IMR-90 (cell line): ENCODE results near the gene CEBPA. TPM values are rescaled to one million over a fixed set of nuclear protein-coding genes. Genes with fewer than 3 reads are reported as not detected.

Source experiments
- ATAC-seq: fragments of 200-7000 bp; cut with Tn5 transposase; 2 replicates; pipeline ENCODE4 v1.9.1; 2020; ENCODE audit warnings: low read depth, mild to moderate bottlenecking, moderate library complexity
- BruUV-seq: library from RNA; stranded (reverse); fragments of 400-500 nt; replicated peaks from 2 replicates; lab custom pipeline; 2021; lab: Mats Ljungman, UMichigan
- CTCF ChIA-PET: fragments of 300-600 bp; formaldehyde crosslinking; extraction: SDS; loops from one replicate; lab custom pipeline; 2021; ENCODE audit warnings: antibody characterized with exemption; lab: Yijun Ruan, JAX
- POLR2A ChIA-PET: fragments of 300-600 bp; sonication (Branson Sonifier 250); formaldehyde crosslinking; loops from one replicate; lab custom pipeline; 2022; ENCODE audit warnings: antibody characterized with exemption; ENCODE audit not compliant: unreplicated experiment; lab: Charles Lee
- DNase-seq: peaks from one replicate; pipeline ENCODE4 v3.0.0; 2013
- H2AFZ ChIP-seq: replicated peaks from 2 replicates; pipeline ENCODE3; 2013; ENCODE audit warnings: low read length, mild to moderate bottlenecking; ENCODE audit not compliant: poor library complexity
- H2AK5ac ChIP-seq: 2 replicates; pipeline ENCODE4 v1.6.1; 2013; ENCODE audit warnings: low read depth, low read length, inconsistent platforms
- H2AK9ac ChIP-seq: replicated peaks from 2 replicates; pipeline ENCODE3; 2013; ENCODE audit warnings: mild to moderate bottlenecking, low read depth, low read length, moderate library complexity; ENCODE audit not compliant: poor library complexity
- H2BK120ac ChIP-seq: 2 replicates; pipeline ENCODE4 v1.6.1; 2013; ENCODE audit warnings: low read depth, low read length, inconsistent platforms
- H2BK15ac ChIP-seq: 3 replicates; pipeline ENCODE4 v1.6.1; 2013; ENCODE audit warnings: low read depth, low read length, inconsistent platforms
- H2BK20ac ChIP-seq: 2 replicates; pipeline ENCODE4 v1.6.1; 2013; ENCODE audit warnings: low read depth, mild to moderate bottlenecking, inconsistent platforms, low read length, moderate library complexity
- H2BK5ac ChIP-seq: 2 replicates; pipeline ENCODE4 v1.6.1; 2013; ENCODE audit warnings: mild to moderate bottlenecking, low read depth, low read length, inconsistent platforms; ENCODE audit not compliant: poor library complexity, severe bottlenecking
- H3K14ac ChIP-seq: replicated peaks from 2 replicates; pipeline ENCODE4 v1.6.1; 2013; ENCODE audit warnings: low read depth, low read length, inconsistent platforms
- H3K18ac ChIP-seq: 2 replicates; pipeline ENCODE4 v1.6.1; 2013; ENCODE audit warnings: low read depth, low read length, control low read depth
- H3K23ac ChIP-seq: 2 replicates; pipeline ENCODE4 v1.6.1; 2013; ENCODE audit warnings: low read depth, low read length, inconsistent platforms
- H3K27ac ChIP-seq: 2 replicates; pipeline ENCODE4 v1.5.1; 2013; ENCODE audit warnings: mild to moderate bottlenecking, control low read depth, low read length; ENCODE audit not compliant: insufficient read depth
- H3K27me3 ChIP-seq: 2 replicates; pipeline ENCODE4 v1.6.1; 2013; ENCODE audit warnings: low read length; ENCODE audit not compliant: control insufficient read depth, insufficient read depth
- H3K36me3 ChIP-seq: 2 replicates; pipeline ENCODE4 v1.6.1; 2013; ENCODE audit warnings: low read length, mixed read lengths; ENCODE audit not compliant: control insufficient read depth, insufficient read depth
- H3K4ac ChIP-seq: 2 replicates; pipeline ENCODE4 v1.6.1; 2013; ENCODE audit warnings: low read depth, low read length, inconsistent platforms
- H3K4me1 ChIP-seq: 2 replicates; pipeline ENCODE4 v1.6.1; 2013; ENCODE audit warnings: low read length, mixed read lengths; ENCODE audit not compliant: control insufficient read depth, insufficient read depth
- H3K4me2 ChIP-seq: 2 replicates; pipeline ENCODE4 v1.6.1; 2013; ENCODE audit warnings: low read depth, mild to moderate bottlenecking, control low read depth, low read length, moderate library complexity
- H3K4me3 ChIP-seq: 2 replicates; pipeline ENCODE4 v1.5.1; 2013; ENCODE audit warnings: low read depth, mild to moderate bottlenecking, control low read depth, low read length, moderate library complexity; ENCODE audit not compliant: insufficient read depth
- H3K56ac ChIP-seq: 2 replicates; pipeline ENCODE4 v1.6.1; 2013; ENCODE audit warnings: low read length, inconsistent platforms; ENCODE audit not compliant: insufficient read depth; ENCODE audit errors: extremely low read depth
- H3K79me1 ChIP-seq, 2 experiments: 2 replicates each; pipeline ENCODE4 v1.6.1; 2013; ENCODE audit warnings: low read length in 2 of 2, inconsistent platforms in 1 of 2, low read depth in 1 of 2
- H3K9ac ChIP-seq: 2 replicates; pipeline ENCODE4 v1.6.1; 2013; ENCODE audit warnings: low read depth, low read length, control low read depth
- H3K9me1 ChIP-seq: 2 replicates; pipeline ENCODE4 v1.6.1; 2013; ENCODE audit warnings: low read length, inconsistent platforms; ENCODE audit not compliant: insufficient read depth
- H3K9me3 ChIP-seq: 2 replicates; pipeline ENCODE4 v1.6.1; 2013; ENCODE audit warnings: low read length; ENCODE audit not compliant: control insufficient read depth, insufficient read depth
- H4K20me1 ChIP-seq: 2 replicates; pipeline ENCODE4 v1.6.1; 2013; ENCODE audit warnings: low read length, inconsistent platforms; ENCODE audit not compliant: insufficient read depth
- H4K5ac ChIP-seq: 2 replicates; pipeline ENCODE4 v1.6.1; 2013; ENCODE audit warnings: mild to moderate bottlenecking, low read depth, low read length, control low read depth
- H4K8ac ChIP-seq, 2 experiments: 2 replicates each; pipeline ENCODE4 v1.6.1; 2013; ENCODE audit warnings: low read depth in 2 of 2, low read length in 2 of 2, control low read depth in 1 of 2, inconsistent platforms in 1 of 2
- H4K91ac ChIP-seq: 2 replicates; pipeline ENCODE4 v1.6.1; 2013; ENCODE audit warnings: low read depth, low read length, inconsistent platforms; ENCODE audit not compliant: insufficient read depth
- BHLHE40 ChIP-seq: fragments of 150-350 bp; IDR thresholded peaks from 2 replicates; pipeline ENCODE4 v1.6.1; 2016; ENCODE audit warnings: mild to moderate bottlenecking, low read depth, low read length
- CHD1 ChIP-seq: IDR thresholded peaks from 2 replicates; pipeline ENCODE4 v1.6.1; 2012; ENCODE audit warnings: low read depth, low read length, improper control_type of control experiment
- CTCF ChIP-seq: conservative IDR thresholded peaks from 2 replicates; pipeline ENCODE4 v1.5.1; 2012; ENCODE audit warnings: mild to moderate bottlenecking, low read depth, low read length, improper control_type of control experiment
- ELK1 ChIP-seq: fragments of 150-350 bp; IDR thresholded peaks from 2 replicates; pipeline ENCODE4 v1.6.1; 2016; ENCODE audit warnings: low read depth, mild to moderate bottlenecking, low read length, moderate library complexity, borderline replicate concordance
- FOS ChIP-seq: fragments of 150-350 bp; IDR thresholded peaks from 2 replicates; pipeline ENCODE4 v1.6.1; 2016; ENCODE audit warnings: low read depth, low read length
- MAFK ChIP-seq: IDR thresholded peaks from 2 replicates; pipeline ENCODE4 v1.6.1; 2012; ENCODE audit warnings: low read depth, low read length, improper control_type of control experiment
- MAZ ChIP-seq: IDR thresholded peaks from 2 replicates; pipeline ENCODE4 v1.6.1; 2012; ENCODE audit warnings: low read depth, mild to moderate bottlenecking, low read length, improper control_type of control experiment, moderate library complexity, borderline replicate concordance
- MXI1 ChIP-seq: IDR thresholded peaks from 2 replicates; pipeline ENCODE4 v1.6.1; 2012; ENCODE audit warnings: low read depth, mild to moderate bottlenecking, low read length, moderate library complexity, borderline replicate concordance
- NFE2L2 ChIP-seq: fragments of 150-350 bp; IDR thresholded peaks from 2 replicates; pipeline ENCODE4 v1.6.1; 2016; ENCODE audit warnings: low read depth, mild to moderate bottlenecking, low read length
- POLR2A ChIP-seq: IDR thresholded peaks from 2 replicates; pipeline ENCODE4 v1.6.1; 2012; ENCODE audit warnings: mild to moderate bottlenecking, low read depth, low read length
- RAD21 ChIP-seq: IDR thresholded peaks from 2 replicates; pipeline ENCODE4 v1.6.1; 2012; ENCODE audit warnings: low read length, improper control_type of control experiment
- RCOR1 ChIP-seq: IDR thresholded peaks from 2 replicates; pipeline ENCODE4 v1.6.1; 2012; ENCODE audit warnings: mild to moderate bottlenecking, low read length, improper control_type of control experiment; ENCODE audit not compliant: insufficient replicate concordance
- RFX5 ChIP-seq: IDR thresholded peaks from 2 replicates; pipeline ENCODE4 v1.8.0; 2012; ENCODE audit warnings: low read depth, mild to moderate bottlenecking, low read length, moderate library complexity
- SMC3 ChIP-seq: fragments of 150-350 bp; IDR thresholded peaks from 2 replicates; pipeline ENCODE4 v1.6.1; 2016; ENCODE audit warnings: low read depth, mild to moderate bottlenecking, antibody characterized with exemption, low read length, moderate library complexity
- USF2 ChIP-seq: fragments of 150-350 bp; IDR thresholded peaks from 2 replicates; pipeline ENCODE4 v1.6.1; 2017; ENCODE audit warnings: mild to moderate bottlenecking, antibody characterized with exemption, low read length, low read depth
- WGBS, 2 experiments: methylation state at CpG; one replicate each; pipeline versions ENCODE4 v1.1.5 to v1.1.7; 2013; ENCODE audit warnings: missing lambda C conversion rate in 2 of 2; ENCODE audit not compliant: insufficient read length in 1 of 2; ENCODE audit errors: extremely low coverage in 2 of 2; 5-methylcytosine and 5-hydroxymethylcytosine counted together
- dilution Hi-C: fragments of 300-500 bp; cut with HindIII; formaldehyde crosslinking; loops from one replicate; pipeline ENCODE4 v1.14.3; 2018; ENCODE audit warnings: low sequenced_read_pairs; ENCODE audit not compliant: unreplicated experiment
- in situ Hi-C: fragments of 300-500 bp; cut with MboI; formaldehyde crosslinking; loops from 3 replicates; pipeline ENCODE4 v1.14.3; 2019; ENCODE audit warnings: low sequenced_read_pairs, inconsistent platforms, mixed read lengths
- intact Hi-C: fragments of 100-400 bp; cut with micrococcal nuclease; formaldehyde crosslinking; loops from 2 replicates; pipeline ENCODE4 v1.10.0; 2022
- polyA plus RNA-seq, 3 experiments: library from polyadenylated mRNA; depleted of rRNA; stranded (reverse); fragments of >200 nt; gene quantifications; 2 replicates each; pipeline ENCODE4 v1.2.3, GENCODE V29; 2012; ENCODE audit warnings: low replicate concordance in 1 of 3
- total RNA-seq: library from RNA; depleted of rRNA; stranded (reverse); fragments of >200 nt; gene quantifications from 2 replicates; pipeline ENCODE4 v1.2.3, GENCODE V29; 2012

CEBPA gene
- total and polyA plus RNA-seq, 2 of the 4 experiments (the other 2 are of a cell fraction) = under 0.01 to 0.09 TPM

- Histone ChIP-seq H2AFZ (no peak overlapping the region), H4K20me1 (no peaks in the 10 kb centered on the region), H3K14ac (no peak overlapping the region), H2AK9ac (no peak overlapping the region), H4K91ac (no peak overlapping the region), H4K5ac (no peak overlapping the region), H3K56ac (no peak overlapping the region), H3K4me1 (no peaks in the 10 kb centered on the region), H3K4ac (no peak overlapping the region), H3K9ac (no peak overlapping the region), H3K27me3 (peaks cover 3% of the 10 kb centered on the region; the same call in 1 of the 2 replicates), H3K36me3 (no peaks in the 10 kb centered on the region), H3K23ac (no peak overlapping the region), H2BK15ac (no peak overlapping the region), H4K8ac (no peak overlapping the region), H3K4me2 (no peak overlapping the region), H2BK5ac (peak overlapping the region; percentile 79), H3K18ac (no peak overlapping the region), H2AK5ac (no peak overlapping the region), H3K4me3 (no peak overlapping the region), H3K9me1 (0 out of 2 replicates have a peak, but pooled peaks cover 12% of the 10 kb centered on the region), H3K27ac (no peak overlapping the region), H3K79me1 (no peaks in the 10 kb centered on the region), H3K9me3 (no peaks in the 10 kb centered on the region), H2BK120ac (no peak overlapping the region), H2BK20ac (no peak overlapping the region)
- BruUV-seq = no TSS peak
- dilution Hi-C loops = no loop called here
- ATAC-seq (no peak), DNase-seq (no peak)
- in situ Hi-C loops = no loop called here
- CTCF ChIA-PET = no interaction called here
- intact Hi-C loops = no loop called here
- TF ChIP-seq ELK1 (no peak), RFX5 (no peak), SMC3 (no peak), POLR2A (no peak), USF2 (no peak), FOS (no peak), RAD21 (no peak), MXI1 (no peak), RCOR1 (no peak), CHD1 (no peak), CTCF (no peak), BHLHE40 (no peak), MAFK (no peak), MAZ (no peak), NFE2L2 (no peak)
- WGBS, 2 experiments = 71% methylated on average over 1 of the region's 1 CpG; no CpG with 5 or more reads in 1 of the 2 experiments
- POLR2A ChIA-PET = no interaction called here
Measured at GRCh38 chr19:33250500-33250899, 51.8 kb downstream of the CEBPA start.
